Neural cell (in vitro differentiated cells): ENCODE data around the gene ZNF516. TPM values are rescaled to one million over a fixed set of nuclear protein-coding genes. Genes with fewer than 3 reads are reported as not detected.

Source experiments
- H2AFZ ChIP-seq: fragments of 200-600, 300-800 bp; sonication (generic), shearing (Covaris generic); 2 replicates; pipeline ENCODE4 v1.6.0; 2014; ENCODE audit warnings: low read depth, mild to moderate bottlenecking, antibody characterized with exemption, low read length, moderate library complexity
- H3F3A ChIP-seq: fragments of 200-600 bp; shearing (Covaris generic); 2 replicates; pipeline ENCODE4 v1.6.1; 2016; ENCODE audit warnings: mild to moderate bottlenecking, moderate library complexity, mixed read lengths, antibody characterized with exemption, low read length; ENCODE audit not compliant: insufficient read depth, poor library complexity, severe bottlenecking
- H3K27ac ChIP-seq: fragments of 200-600, 300-800 bp; sonication (generic), shearing (Covaris generic); 2 replicates; pipeline ENCODE4 v1.5.1; 2014; ENCODE audit warnings: mild to moderate bottlenecking, low read length, moderate library complexity
- H3K27me3 ChIP-seq: fragments of 300-800, 200-600 bp; sonication (generic), shearing (Covaris generic); 2 replicates; pipeline ENCODE4 v1.6.0; 2014; ENCODE audit warnings: mild to moderate bottlenecking, low read depth, low read length, moderate library complexity; ENCODE audit not compliant: insufficient read depth
- H3K36me3 ChIP-seq: fragments of 300-800, 200-600 bp; sonication (generic), shearing (Covaris generic); 2 replicates; pipeline ENCODE4 v1.5.1; 2014; ENCODE audit warnings: mild to moderate bottlenecking, antibody characterized with exemption, low read length, moderate library complexity; ENCODE audit not compliant: insufficient read depth
- H3K4me2 ChIP-seq: fragments of 300-800, 200-600 bp; sonication (generic), shearing (Covaris generic); 2 replicates; pipeline ENCODE4 v1.6.0; 2014; ENCODE audit warnings: mild to moderate bottlenecking, low read length
- H3K4me3 ChIP-seq: fragments of 300-800, 200-600 bp; sonication (generic), shearing (Covaris generic); 2 replicates; pipeline ENCODE4 v1.5.1; 2014; ENCODE audit warnings: mild to moderate bottlenecking, low read length, moderate library complexity
- H3K79me2 ChIP-seq: fragments of 200-600 bp; shearing (Covaris generic); replicated peaks from 2 replicates; pipeline ENCODE4 v1.6.0; 2014; ENCODE audit warnings: mild to moderate bottlenecking, low read length, moderate library complexity; ENCODE audit not compliant: insufficient read depth
- H3K9ac ChIP-seq: fragments of 300-800, 200-600 bp; sonication (generic), shearing (Covaris generic); 2 replicates; pipeline ENCODE4 v1.6.1; 2016; ENCODE audit warnings: mild to moderate bottlenecking, low read length, mixed read lengths
- H3K9me2 ChIP-seq: fragments of 200-600 bp; shearing (Covaris generic); 2 replicates; pipeline ENCODE4 v1.6.1; 2016; ENCODE audit warnings: mild to moderate bottlenecking, low read length, mixed read lengths; ENCODE audit not compliant: insufficient read depth
- H3K9me3 ChIP-seq: fragments of 200-600, 300-800 bp; sonication (generic), shearing (Covaris generic); 2 replicates; pipeline ENCODE4 v1.6.1; 2016; ENCODE audit warnings: mild to moderate bottlenecking, mixed run types, low read length, moderate library complexity, mixed read lengths
- H4K20me1 ChIP-seq: fragments of 200-600 bp; shearing (Covaris generic); 2 replicates; pipeline ENCODE4 v1.6.1; 2016; ENCODE audit warnings: mild to moderate bottlenecking, mixed run types; ENCODE audit not compliant: insufficient read depth
- CTCF ChIP-seq: fragments of 450-650 bp; IDR thresholded peaks from 2 replicates; pipeline ENCODE4 v1.5.1; 2014; ENCODE audit warnings: antibody characterized with exemption, mild to moderate bottlenecking, moderate library complexity; ENCODE audit not compliant: poor library complexity, severe bottlenecking
- EP300 ChIP-seq: fragments of 450-650 bp; conservative IDR thresholded peaks from 2 replicates; pipeline ENCODE4 v1.6.1; 2014; ENCODE audit warnings: antibody characterized with exemption, mild to moderate bottlenecking, moderate library complexity; ENCODE audit not compliant: poor library complexity, severe bottlenecking
- EZH2 ChIP-seq: fragments of 200-600, 300-800 bp; shearing (Covaris generic), sonication (generic); IDR thresholded peaks from 2 replicates; pipeline ENCODE4 v1.6.1; 2014; ENCODE audit warnings: antibody characterized with exemption, low read length, borderline replicate concordance, mild to moderate bottlenecking; ENCODE audit not compliant: insufficient read depth, poor library complexity, severe bottlenecking
- MXI1 ChIP-seq: fragments of 450-650 bp; conservative IDR thresholded peaks from 2 replicates; pipeline ENCODE4 v1.6.1; 2014; ENCODE audit warnings: antibody characterized with exemption, mild to moderate bottlenecking; ENCODE audit not compliant: poor library complexity, severe bottlenecking
- POLR2AphosphoS5 ChIP-seq: IDR thresholded peaks from 2 replicates; pipeline ENCODE4 v1.6.1; 2012
- RAD21 ChIP-seq: fragments of 450-650 bp; conservative IDR thresholded peaks from 2 replicates; pipeline ENCODE4 v1.6.1; 2014; ENCODE audit warnings: antibody characterized with exemption, mild to moderate bottlenecking, moderate library complexity
- REST ChIP-seq: IDR thresholded peaks from 2 replicates; pipeline ENCODE4 v1.6.1; 2012; ENCODE audit warnings: borderline replicate concordance
- SMC3 ChIP-seq: fragments of 450-650 bp; conservative IDR thresholded peaks from 2 replicates; pipeline ENCODE4 v1.6.1; 2014; ENCODE audit warnings: antibody characterized with exemption, mild to moderate bottlenecking, moderate library complexity; ENCODE audit not compliant: poor library complexity
- TAF1 ChIP-seq: IDR thresholded peaks from 2 replicates; pipeline ENCODE4 v1.6.1; 2012; ENCODE audit warnings: low read depth
- polyA plus RNA-seq: library from polyadenylated mRNA; depleted of rRNA; stranded (reverse); fragments of >200 nt; gene quantifications from 2 replicates; pipeline ENCODE4 v1.2.3, GENCODE V29; 2014

The ZNF516 gene
- polyA plus RNA-seq, 1 donor from 2014 or later, result 11.5 TPM

GRCh38 chr18:76343938-76344569, 151.0 kb downstream of the ZNF516 start:
- Histone ChIP-seq H3K4me3 (no peak overlapping the region), H2AFZ (no peak overlapping the region), H3K27me3 (no peaks in the 10 kb centered on the region), H3K4me2 (no peak overlapping the region), H3F3A (no peaks in the 10 kb centered on the region), H3K27ac (no peak overlapping the region), H3K9me3 (peaks cover 6% of the 10 kb centered on the region), H3K9ac (no peak overlapping the region), H3K36me3 (no peaks in the 10 kb centered on the region), H4K20me1 (no peaks in the 10 kb centered on the region), H3K9me2 (no peaks in the 10 kb centered on the region), H3K79me2 (no peaks in the 10 kb centered on the region)
- TF ChIP-seq MXI1 (no peak), RAD21 (no peak)

- H3K27me3 ChIP-seq, result no peaks in the 10 kb centered on the region
- H4K20me1 ChIP-seq, result no peaks in the 10 kb centered on the region
- H3K9me2 ChIP-seq, result no peaks in the 10 kb centered on the region
- H3K9me3 ChIP-seq, result peaks cover 6% of the 10 kb centered on the region
- no peaks in the 10 kb centered on the region for H3K36me3 ChIP-seq
- no peaks in the 10 kb centered on the region for H3K79me2 ChIP-seq
- H2AFZ ChIP-seq, result no peak overlapping the region
- TF ChIP-seq EZH2 (no peak), SMC3 (no peak), CTCF (no peak), REST (no peak), TAF1 (no peak), RAD21 (no peak), POLR2AphosphoS5 (no peak), MXI1 (no peak), EP300 (no peak)
- H3K4me2 ChIP-seq, result no peak overlapping the region
- no peaks in the 10 kb centered on the region for H3F3A ChIP-seq
- H3K27ac ChIP-seq, result no peak overlapping the region
- no peak overlapping the region for H3K4me3 ChIP-seq
- no peak overlapping the region for H3K9ac ChIP-seq
Measured at GRCh38 chr18:76340410-76340809, 154.6 kb downstream of the ZNF516 start.
